ENCODE results near the gene MAEA.
"Not testable (repeated sequence)": the region's sequence is repeated elsewhere in the genome, so short reads cannot be mapped to it uniquely, and the experiment has no call there.

The MAEA gene

DNA sequence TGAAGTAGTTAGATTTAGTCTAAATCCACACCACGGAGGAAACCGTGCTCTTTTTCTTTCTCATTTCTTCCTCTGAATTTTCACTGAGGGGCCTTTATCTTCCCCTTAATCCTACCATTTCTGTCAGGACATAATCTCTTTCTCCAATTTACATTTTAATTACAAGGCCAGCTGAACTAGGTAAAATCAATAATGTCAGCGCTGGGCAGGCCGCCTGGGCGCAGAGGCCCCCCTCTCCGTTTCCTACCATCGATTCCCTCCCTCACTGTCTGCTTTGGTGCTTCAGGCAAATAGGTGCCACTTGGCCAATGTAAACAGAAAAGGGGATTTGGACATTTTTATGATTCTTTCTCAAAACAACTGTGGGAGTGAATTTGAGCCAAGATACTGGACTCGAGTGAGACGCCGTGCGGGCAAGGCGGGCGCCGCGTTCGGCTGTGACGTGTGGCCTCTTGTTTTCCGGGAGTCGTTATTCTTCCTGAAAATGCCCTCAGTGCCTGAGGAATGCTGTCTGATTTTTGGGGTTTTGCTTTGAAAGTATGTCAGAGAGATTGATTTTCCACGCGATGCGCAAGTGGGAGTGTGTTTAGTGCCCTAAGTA is 79.9 kb downstream of the MAEA start:
- no peak for DNase-seq

- DNase-seq, result no peak
Observed at GRCh38 chr4:1370321-1371124, 80.8 kb downstream of the MAEA start.

DNA sequence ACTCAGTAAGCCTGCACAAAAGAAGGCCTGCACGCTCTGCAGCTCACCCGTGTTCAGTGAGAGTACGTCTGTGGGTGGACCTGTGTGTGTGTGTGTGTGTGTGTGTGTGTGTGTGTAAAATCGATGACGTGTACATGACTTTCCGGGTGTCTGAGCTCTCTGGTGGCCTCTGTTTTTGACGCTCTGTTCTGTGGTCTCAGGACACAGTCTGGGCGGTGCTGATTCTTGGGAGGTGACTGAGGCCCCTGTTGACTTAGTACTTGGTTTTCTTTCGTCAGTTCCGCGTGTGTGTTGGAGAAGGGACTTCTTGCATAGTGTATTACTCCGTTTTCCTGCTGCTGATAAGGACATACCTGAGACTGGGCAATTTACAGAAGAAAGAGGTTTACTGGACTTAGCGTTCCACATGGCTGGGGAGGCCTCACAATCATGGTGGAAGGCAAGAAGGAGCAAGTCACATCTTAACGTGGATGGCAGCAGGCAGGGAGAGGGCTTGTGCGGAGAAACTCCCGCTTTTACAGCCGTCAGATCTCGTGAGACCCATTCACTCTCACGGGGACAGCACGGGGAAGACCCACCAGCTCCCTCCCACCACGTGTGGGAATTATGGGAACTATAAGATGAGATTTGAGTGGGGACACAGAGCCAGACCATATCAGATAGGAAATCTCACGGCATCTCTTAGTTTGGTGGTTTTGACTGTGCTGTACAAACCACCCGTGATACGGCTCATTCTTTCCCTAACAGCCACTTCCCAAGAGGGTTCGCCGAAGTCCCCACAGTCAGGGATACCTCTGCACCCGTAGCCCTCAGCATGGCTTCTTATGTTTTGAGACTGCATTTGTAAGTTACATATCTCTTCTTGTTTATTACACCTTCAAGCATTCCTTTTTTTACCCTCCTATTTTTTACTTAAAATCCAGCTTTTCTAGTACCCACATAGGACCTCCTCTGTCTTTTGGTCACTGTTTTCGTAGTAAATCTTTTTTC is 81.8 kb downstream of the MAEA start:
- no peak for DNase-seq

GRCh38 chr4:1372576-1372975 is 82.9 kb downstream of the MAEA start:
- not testable (repeated sequence) for DNase-seq

GRCh38 chr4:1373892-1374705 is 84.4 kb downstream of the MAEA start:
- DNase-seq, result no peak

DNA sequence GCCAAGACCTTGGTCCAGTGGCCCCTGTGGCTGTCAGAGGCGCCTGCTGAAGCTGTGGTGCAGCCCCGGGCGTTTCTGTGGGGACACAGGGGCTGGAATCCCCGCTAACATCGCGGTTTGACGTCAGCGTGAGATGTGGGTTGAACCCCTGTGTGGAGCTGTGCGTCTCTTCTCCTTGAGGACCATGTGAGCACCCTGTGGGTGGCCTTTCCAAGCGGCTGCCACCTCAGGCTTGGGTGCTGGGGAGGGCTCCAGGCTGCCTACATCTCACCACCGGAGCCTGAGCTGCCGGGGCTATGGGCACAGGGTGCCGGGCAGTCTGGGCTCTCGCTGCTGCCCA is 85.0 kb downstream of the MAEA start:
- no peak for DNase-seq

GRCh38 chr4:1375051-1375721 is 85.5 kb downstream of the MAEA start:
- DNase-seq, result no peak

GRCh38 chr4:1375761-1376322 is 86.2 kb downstream of the MAEA start:
- DNase-seq, result no peak

- DNase-seq, result no peak
Observed at GRCh38 chr4:1376391-1376840, 86.7 kb downstream of the MAEA start.

- DNase-seq, result no peak
Observed at GRCh38 chr4:1376841-1377605, 87.3 kb downstream of the MAEA start.

DNA sequence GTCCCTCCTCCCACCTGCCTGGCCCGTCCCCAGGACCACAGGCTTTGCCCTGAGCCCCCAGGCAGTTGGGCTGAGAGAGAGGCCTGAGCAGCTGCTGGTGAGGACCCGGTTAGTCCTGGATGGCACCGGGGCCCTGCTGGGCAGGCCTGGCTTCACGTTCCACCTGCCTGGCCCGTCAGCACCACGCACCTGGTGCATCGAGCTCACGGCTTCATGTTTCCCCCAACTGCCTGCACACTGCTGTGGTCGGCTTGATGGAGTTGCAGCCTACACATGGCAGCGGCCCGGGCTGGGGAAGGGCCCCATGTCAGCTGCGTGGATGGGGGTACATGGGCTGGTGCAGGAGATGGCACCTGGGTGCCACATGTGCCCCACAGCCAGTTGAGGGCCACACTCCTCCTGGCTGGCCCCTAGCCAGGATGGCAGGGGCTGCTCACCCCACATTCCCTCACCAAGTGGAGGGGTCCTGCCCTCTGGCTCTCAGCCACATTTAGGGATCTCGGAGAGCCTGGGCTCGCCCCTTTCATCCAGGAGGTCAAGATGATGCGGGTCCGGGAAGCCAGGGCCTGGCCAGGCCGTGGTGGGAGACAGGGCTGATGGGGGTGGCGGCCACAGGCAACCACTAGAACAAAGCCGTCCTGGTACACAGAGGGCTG is 88.0 kb downstream of the MAEA start:
- DNase-seq, result no peak

GRCh38 chr4:1378559-1379231 is 89.0 kb downstream of the MAEA start:
- DNase-seq, result no peak

GRCh38 chr4:1379351-1379781 is 89.7 kb downstream of the MAEA start:
- no peak for DNase-seq

DNA sequence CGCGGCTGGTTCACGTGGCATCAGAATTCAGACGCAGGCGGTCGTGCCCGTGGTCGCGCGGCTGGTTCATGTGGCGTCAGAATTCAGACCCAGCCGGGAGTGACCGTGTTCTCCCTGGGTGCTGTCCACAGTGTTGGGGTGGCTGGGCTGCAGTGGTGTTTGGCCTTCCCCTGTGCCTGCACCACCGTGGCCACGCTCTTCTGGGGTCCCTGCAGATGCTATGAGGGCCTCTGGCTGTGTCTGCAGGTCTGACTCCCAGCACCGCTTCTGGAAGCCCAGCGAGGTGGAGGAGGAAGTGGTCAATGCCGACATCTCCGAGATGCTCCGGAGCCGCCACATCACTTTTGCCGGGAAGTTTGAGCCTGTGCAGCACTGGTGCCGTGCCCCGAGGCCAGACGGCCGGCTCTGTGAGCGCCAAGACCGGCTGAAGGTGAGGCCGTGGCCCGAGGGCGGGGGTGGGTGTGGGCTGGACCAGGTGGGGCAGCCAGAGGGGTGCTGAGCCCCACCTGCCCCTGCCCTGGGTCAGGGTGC is 90.2 kb downstream of the MAEA start:
- no peak for DNase-seq

- no peak for DNase-seq
Observed at GRCh38 chr4:1380368-1381151, 90.9 kb downstream of the MAEA start.

GRCh38 chr4:1381181-1381621 is 91.5 kb downstream of the MAEA start:
- DNase-seq, result no peak

DNA sequence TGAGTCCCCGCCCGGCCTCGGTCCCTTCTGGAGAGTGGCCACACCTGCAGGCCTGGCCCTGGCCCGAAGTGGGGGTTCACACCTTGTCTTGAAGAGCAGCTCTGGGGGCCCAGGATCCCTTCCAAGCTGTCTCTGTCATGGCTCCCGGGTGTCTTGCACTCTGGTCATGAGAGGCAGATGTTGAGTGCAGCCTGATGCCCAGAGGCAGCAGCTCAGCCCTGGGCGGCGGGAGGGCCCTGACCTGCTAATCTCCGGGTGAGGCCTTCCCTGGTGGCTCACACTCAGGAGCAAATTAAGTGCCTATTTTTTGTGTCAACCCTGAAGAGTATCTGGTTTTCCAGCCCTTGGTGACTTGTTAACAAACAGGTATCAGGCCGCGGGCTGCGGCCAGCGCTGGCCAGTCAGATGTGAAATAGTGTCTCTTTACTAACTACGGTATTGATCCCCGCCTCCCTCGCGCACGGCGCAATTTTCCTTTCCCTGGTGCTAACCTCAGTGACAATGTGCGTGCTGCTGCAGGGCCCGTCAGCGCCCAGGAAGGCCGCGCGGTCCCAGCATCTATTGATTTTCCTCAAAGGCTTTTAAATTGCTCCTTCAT is 92.4 kb downstream of the MAEA start:
- no peak for DNase-seq
